Activated CD8-positive, alpha-beta T cell treated with anti-CD3 and anti-CD28 coated beads for 36 hours (primary cell): ENCODE data around the gene CPLANE1. TPM values are rescaled to one million over a fixed set of nuclear protein-coding genes. Genes with fewer than 3 reads are reported as not detected.
A peak's percentile ranks its signal among the peaks of the same experiment; 100 is the strongest.

Experiments used
- ATAC-seq: fragments of 200-7000 bp; cut with Tn5 transposase; one replicate; pipeline ENCODE4 v1.10.0; 2021; ENCODE audit warnings: mild to moderate bottlenecking, moderate library complexity
- CTCF ChIA-PET: fragments of 350-600 bp; sonication (Branson Sonifier 250); formaldehyde crosslinking; loops from one replicate; lab custom pipeline; 2021; ENCODE audit warnings: antibody characterized with exemption; lab: Charles Lee
- POLR2A ChIA-PET: fragments of 350-600 bp; sonication (Branson Sonifier 250); formaldehyde crosslinking; loops from one replicate; lab custom pipeline; 2021; ENCODE audit warnings: antibody characterized with exemption; lab: Charles Lee
- DNase-seq: peaks from one replicate; pipeline ENCODE4 v3.0.0-alpha.2; 2020
- H3K27ac Mint-ChIP-seq: one replicate; pipeline ENCODE4 v1.8.0; 2021; ENCODE audit warnings: mild to moderate bottlenecking, mixed read lengths
- H3K27me3 Mint-ChIP-seq: one replicate; pipeline ENCODE4 v1.8.0; 2021; ENCODE audit warnings: mixed read lengths
- H3K36me3 Mint-ChIP-seq: one replicate; pipeline ENCODE4 v1.8.0; 2021; ENCODE audit warnings: low read depth, mixed read lengths
- H3K4me1 Mint-ChIP-seq: one replicate; pipeline ENCODE4 v1.8.0; 2021; ENCODE audit warnings: low read depth, mixed read lengths
- H3K4me3 Mint-ChIP-seq: one replicate; pipeline ENCODE4 v1.8.0; 2021; ENCODE audit warnings: mild to moderate bottlenecking, moderate library complexity, mixed read lengths
- H3K9me3 Mint-ChIP-seq: one replicate; pipeline ENCODE4 v1.8.0; 2021; ENCODE audit warnings: mixed read lengths
- CTCF ChIP-seq: fragments of 200-600 bp; IDR thresholded peaks from one replicate; pipeline ENCODE4 v1.8.0; 2022; ENCODE audit warnings: antibody characterized with exemption, mild to moderate bottlenecking
- intact Hi-C: fragments of 100-400 bp; cut with micrococcal nuclease; formaldehyde crosslinking; loops from one replicate; pipeline ENCODE4 v1.10.0; 2022
- total RNA-seq, 2 experiments: library from RNA; stranded (reverse); gene quantifications; one replicate each; pipeline ENCODE4 v1.2.3, GENCODE V29; 2021

CPLANE1 gene
- total RNA-seq, 2 experiments from 2014 or later, result 4.8 to 4.9 TPM

- H3K4me3 Mint-ChIP-seq, result no peak overlapping the region
- intact Hi-C loops, result no loop called here
- no peak overlapping the region for H3K27ac Mint-ChIP-seq
- ChIA-PET CTCF (no interaction called here), POLR2A (no interaction called here)
- DNase-seq (no peak), ATAC-seq (no peak)
- H3K36me3 Mint-ChIP-seq, result peaks cover 35% of the 10 kb centered on the region
- TF ChIP-seq CTCF, result no peak
- H3K27me3 Mint-ChIP-seq, result no peaks in the 10 kb centered on the region
- no peaks in the 10 kb centered on the region for H3K4me1 Mint-ChIP-seq
- H3K9me3 Mint-ChIP-seq, result peaks cover 9% of the 10 kb centered on the region
These were observed 116.5 kb downstream of the CPLANE1 start for GRCh38 chr5:37132646-37133045.

- ATAC-seq (no peak), DNase-seq (no peak)
- Mint-ChIP-seq H3K36me3 (peaks cover 7% of the 10 kb centered on the region), H3K4me1 (peaks cover 2% of the 10 kb centered on the region), H3K27me3 (no peaks in the 10 kb centered on the region), H3K27ac (no peak overlapping the region), H3K9me3 (no peaks in the 10 kb centered on the region), H3K4me3 (no peak overlapping the region)
- ChIA-PET POLR2A (no interaction called here), CTCF (no interaction called here)
- no peak for TF ChIP-seq CTCF
- intact Hi-C loops, result no loop called here
These were observed 127.7 kb downstream of the CPLANE1 start for GRCh38 chr5:37121465-37121864.

GRCh38 chr5:37121027-37121426 lies 128.1 kb downstream of the CPLANE1 start:
- ChIA-PET POLR2A (no interaction called here), CTCF (interaction anchor here (1.5 kb wide), 1 partner anchor 41 kb away, joined by 3 read pairs; no protein-coding TSS in a partner anchor)
- no peaks in the 10 kb centered on the region for H3K9me3 Mint-ChIP-seq
- intact Hi-C loops, result no loop called here
- H3K4me1 Mint-ChIP-seq, result peaks cover 2% of the 10 kb centered on the region
- no peaks in the 10 kb centered on the region for H3K27me3 Mint-ChIP-seq
- no peak overlapping the region for H3K27ac Mint-ChIP-seq
- H3K4me3 Mint-ChIP-seq, result no peak overlapping the region
- ATAC-seq (no peak), DNase-seq (no peak)
- no peak for TF ChIP-seq CTCF
- H3K36me3 Mint-ChIP-seq, result peaks cover 8% of the 10 kb centered on the region

- CTCF ChIA-PET, result interaction anchor here (1.5 kb wide), 1 partner anchor 40 kb away, joined by 3 read pairs; no protein-coding TSS in a partner anchor
- Mint-ChIP-seq H3K9me3 (no peaks in the 10 kb centered on the region), H3K27ac (no peak overlapping the region), H3K4me3 (no peak overlapping the region), H3K4me1 (peaks cover 2% of the 10 kb centered on the region), H3K27me3 (no peaks in the 10 kb centered on the region), H3K36me3 (peaks cover 8% of the 10 kb centered on the region)
- intact Hi-C loops, result no loop called here
- DNase-seq (peak; percentile 7), ATAC-seq (no peak)
- peak; percentile 20 for TF ChIP-seq CTCF
- POLR2A ChIA-PET, result no interaction called here
These were observed 128.9 kb downstream of the CPLANE1 start for GRCh38 chr5:37120270-37120669.

- peaks cover 22% of the 10 kb centered on the region for H3K4me1 Mint-ChIP-seq
- TF ChIP-seq CTCF, result no peak
- POLR2A ChIA-PET, result no interaction called here
- CTCF ChIA-PET, result no interaction called here
- H3K36me3 Mint-ChIP-seq, result peaks cover 26% of the 10 kb centered on the region
- ATAC-seq, result no peak
- H3K27me3 Mint-ChIP-seq, result no peaks in the 10 kb centered on the region
- peaks cover 10% of the 10 kb centered on the region for H3K9me3 Mint-ChIP-seq
- no peak overlapping the region for H3K27ac Mint-ChIP-seq
- no peak for DNase-seq
- intact Hi-C loops, result no loop called here
- H3K4me3 Mint-ChIP-seq, result no peak overlapping the region
These were observed 132.8 kb downstream of the CPLANE1 start for GRCh38 chr5:37116359-37116758.
